GM21526 (cell line): ENCODE data around the gene IL17C.

Source experiments
- ATAC-seq: cut with Tn5 transposase; IDR thresholded peaks from one replicate; pipeline ENCODE4 v1.9.1; 2021; ENCODE audit warnings: moderate library complexity; ENCODE audit not compliant: unreplicated experiment, low FRiP score

The IL17C gene

GRCh38 chr16:88626646-88627045, 11.7 kb upstream of the IL17C start:
- no peak for ATAC-seq

GRCh38 chr16:88627531-88628411, 10.6 kb upstream of the IL17C start:
- no peak for ATAC-seq

GRCh38 chr16:88628512-88628974, 9.8 kb upstream of the IL17C start:
- ATAC-seq: no peak

- ATAC-seq: no peak
Measured at GRCh38 chr16:88629835-88630234, 8.5 kb upstream of the IL17C start.

DNA sequence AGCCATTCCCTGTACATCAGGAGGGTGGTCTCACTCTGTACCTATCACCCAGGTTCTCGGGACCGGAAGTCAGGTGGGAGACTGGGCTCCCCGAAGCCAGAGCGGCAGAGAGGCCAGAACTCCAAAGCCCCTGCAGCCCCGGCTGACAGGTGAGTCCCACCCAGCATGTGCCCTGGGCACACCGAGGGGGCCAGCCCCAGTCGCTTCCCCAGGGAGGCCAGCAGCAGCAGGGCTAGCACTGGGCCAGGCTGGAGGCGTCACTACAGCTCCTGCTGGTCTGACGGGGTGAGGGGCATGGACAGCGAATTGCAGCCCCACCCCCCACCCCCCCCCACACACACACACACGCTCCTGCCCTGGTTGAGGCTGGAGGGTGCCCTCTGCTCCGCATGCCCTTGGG, 7.9 kb upstream of the IL17C start:
- no peak for ATAC-seq

DNA sequence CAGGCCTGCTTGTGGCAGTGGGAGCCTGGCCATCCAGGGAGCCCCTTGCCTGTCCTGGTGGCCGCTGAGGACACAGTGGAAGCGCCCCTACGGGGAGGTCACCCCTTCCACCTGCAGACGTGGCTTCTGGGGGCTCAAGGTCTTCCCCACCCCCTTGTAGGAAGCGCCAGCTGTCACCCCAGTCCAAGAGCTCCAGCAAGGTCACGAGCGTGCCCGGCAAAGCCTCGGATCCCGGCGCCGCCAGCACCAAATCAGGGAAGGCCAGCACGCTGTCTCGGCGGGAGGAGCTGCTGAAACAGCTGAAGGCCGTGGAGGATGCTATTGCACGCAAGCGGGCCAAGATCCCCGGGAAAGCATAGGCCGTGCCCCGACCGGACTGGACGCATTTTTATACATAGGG, 7.4 kb upstream of the IL17C start:
- no peak for ATAC-seq

DNA sequence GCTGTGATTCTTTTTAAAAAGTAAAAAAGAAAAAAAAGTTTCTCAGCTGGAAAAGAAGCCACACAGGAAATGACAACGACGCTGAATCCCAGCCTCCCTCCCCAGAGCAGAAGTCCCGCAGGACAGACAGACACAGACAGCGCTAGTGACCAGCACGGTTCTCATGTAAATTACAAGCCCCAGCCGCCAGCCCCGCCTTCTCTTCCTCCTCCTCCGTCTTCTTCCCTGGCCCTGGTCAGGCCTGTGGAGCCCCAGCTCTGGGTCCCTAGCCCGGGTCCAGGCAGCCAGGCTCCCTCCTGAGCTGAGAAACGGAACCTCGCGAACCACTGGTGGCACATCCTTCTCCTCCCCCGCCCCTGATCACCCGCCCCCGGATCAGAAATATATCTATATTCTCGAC, 7.0 kb upstream of the IL17C start:
- no peak for ATAC-seq

DNA sequence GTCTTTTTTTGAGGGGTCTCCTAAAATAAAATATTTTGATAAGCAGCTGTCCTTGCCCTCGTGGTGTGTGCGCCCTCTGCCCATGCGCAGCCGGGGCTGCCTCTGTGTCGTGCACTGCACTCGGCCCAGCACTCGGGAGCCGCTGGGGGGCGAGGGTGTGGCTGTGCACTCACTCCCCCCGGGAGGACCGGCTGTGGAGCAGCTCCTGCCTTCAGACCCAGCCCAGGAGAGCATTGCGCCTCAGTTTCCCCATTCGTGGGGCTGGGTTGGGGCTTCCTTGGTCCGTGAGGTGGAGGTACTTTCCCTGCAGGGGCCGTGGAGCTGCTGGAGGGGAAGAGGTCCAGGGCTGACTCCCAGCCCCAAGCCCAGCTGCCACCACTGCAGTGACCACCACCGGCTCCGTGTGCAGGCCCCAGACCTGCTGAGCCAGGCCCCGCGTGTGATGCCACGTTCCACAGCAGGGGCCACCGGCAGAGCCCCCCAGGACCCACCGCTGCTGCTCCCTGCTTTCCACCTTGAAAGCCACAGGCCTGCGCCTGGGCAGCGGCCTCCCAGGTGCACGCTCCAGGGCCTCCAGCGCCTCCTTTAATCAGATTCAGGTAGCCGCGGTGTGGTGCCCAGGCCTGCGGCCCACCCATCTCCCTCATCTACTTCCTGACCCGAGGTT, 6.3 kb upstream of the IL17C start:
- no peak for ATAC-seq

DNA sequence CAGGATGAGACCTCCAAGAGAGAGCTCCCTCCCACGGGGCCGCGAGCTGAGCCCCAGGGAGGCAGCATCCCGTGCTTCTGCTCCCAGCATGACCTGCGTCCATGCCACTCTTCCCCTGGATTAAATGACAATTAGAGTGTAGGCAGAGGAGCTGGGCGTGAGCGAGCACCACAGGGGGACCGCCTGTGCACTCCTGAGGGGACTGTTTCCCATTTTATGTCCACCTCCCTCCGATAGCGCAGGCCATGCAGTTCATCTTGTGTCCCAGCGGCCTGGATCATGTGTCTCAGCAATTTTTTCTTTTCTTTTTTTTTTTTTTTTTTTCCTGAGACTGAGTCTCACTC, 5.8 kb upstream of the IL17C start:
- no peak for ATAC-seq

DNA sequence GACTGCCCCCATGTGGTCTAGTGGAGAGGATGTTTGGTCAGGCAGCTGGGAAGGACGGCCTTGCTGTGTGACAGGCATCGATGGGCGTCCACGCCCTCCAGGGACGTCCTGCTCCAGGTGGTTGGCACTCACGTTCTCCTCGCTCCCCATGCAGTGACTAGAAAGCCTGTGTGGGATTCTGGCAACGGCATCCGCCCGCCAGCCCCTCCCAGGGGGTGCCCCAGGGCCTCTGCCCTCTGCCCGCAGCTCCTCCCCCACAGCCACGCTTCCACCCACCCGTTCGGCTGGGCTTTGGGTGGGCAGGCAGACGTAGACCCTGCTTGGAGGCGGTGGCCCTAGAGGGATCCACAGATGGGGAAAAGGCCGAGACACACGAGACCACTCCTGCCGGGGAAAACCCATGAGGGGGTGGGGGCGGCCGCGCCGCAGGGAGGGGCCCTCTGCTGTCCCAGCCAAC, 4.7 kb upstream of the IL17C start:
- no peak for ATAC-seq

DNA sequence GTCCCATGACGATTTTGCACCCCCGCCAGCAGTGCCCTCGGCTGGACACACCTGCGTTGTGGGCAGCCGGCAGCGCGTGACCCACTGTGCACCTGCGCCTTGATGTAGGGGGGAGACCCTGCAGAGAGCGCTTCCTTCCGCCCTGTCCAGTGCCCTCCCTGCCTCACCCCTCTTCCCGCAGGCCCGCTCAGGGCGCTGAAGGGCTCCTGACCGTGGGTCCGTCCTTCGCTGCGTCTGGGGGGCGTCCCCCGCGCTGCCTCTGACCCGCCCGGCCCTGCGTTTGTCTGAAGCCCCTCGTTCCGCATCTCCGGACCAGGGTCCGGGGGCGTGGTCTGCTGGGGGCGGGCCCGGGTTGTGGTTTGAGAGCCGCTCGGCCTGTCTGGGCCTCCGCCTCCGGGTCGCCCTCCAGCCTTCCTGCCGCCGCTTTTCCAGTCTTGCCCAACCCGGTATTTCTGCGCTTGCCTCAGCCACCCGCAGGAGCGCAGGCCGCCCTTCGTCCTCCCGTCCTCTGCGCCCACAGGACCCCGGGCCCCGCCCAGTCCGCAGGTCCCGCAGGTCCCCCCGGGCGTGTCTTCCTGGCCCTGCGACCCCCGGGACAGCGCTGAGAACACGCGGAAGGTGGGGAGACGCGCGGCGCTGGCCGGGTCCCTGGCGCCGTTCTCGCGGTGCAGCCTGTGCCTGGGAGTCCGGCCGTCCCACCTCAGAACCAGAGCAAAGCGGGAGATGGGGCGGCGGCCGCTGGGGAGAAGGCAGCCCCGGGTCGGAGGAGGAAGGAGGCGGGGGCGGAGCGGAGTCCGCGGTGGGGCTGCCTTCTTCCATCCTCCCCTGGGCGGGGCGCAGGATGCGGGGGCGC, 4.0 kb upstream of the IL17C start:
- ATAC-seq: no peak

GRCh38 chr16:88634994-88635670, 3.2 kb upstream of the IL17C start:
- ATAC-seq: no peak

- ATAC-seq: no peak
Measured at GRCh38 chr16:88635671-88636319, 2.6 kb upstream of the IL17C start.

- no peak for ATAC-seq
Measured at GRCh38 chr16:88636488-88637265, 1.7 kb upstream of the IL17C start.

DNA sequence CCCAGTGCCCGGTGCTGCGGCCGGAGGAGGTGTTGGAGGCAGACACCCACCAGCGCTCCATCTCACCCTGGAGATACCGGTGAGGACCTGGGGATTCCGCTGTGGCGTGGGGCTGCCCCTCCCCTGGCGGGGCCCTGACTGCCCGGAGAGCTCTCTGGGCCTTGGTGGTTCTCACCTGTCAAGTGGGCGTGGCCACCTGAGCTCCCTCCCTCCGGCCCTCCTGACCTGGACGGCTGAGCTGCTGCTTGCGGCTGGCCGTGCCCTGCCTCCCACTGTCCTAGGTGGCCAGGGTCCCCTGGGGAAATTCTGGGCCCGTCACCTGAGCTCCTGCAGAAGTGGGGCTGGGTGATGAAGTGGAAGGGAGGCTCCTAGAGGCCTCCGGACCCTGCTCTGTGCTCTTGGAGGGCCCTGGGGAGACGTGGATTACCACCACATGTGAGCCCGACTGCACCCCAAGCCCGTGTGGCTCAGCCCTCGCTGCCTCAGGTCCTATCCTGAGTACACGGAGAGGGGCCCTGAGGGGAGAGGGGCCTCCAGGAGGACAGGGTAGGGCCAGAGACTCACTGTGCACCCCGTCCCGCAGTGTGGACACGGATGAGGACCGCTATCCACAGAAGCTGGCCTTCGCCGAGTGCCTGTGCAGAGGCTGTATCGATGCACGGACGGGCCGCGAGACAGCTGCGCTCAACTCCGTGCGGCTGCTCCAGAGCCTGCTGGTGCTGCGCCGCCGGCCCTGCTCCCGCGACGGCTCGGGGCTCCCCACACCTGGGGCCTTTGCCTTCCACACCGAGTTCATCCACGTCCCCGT, 1.1 kb downstream of the IL17C start:
- no peak for ATAC-seq

GRCh38 chr16:88640039-88640495, 1.7 kb downstream of the IL17C start:
- no peak for ATAC-seq

DNA sequence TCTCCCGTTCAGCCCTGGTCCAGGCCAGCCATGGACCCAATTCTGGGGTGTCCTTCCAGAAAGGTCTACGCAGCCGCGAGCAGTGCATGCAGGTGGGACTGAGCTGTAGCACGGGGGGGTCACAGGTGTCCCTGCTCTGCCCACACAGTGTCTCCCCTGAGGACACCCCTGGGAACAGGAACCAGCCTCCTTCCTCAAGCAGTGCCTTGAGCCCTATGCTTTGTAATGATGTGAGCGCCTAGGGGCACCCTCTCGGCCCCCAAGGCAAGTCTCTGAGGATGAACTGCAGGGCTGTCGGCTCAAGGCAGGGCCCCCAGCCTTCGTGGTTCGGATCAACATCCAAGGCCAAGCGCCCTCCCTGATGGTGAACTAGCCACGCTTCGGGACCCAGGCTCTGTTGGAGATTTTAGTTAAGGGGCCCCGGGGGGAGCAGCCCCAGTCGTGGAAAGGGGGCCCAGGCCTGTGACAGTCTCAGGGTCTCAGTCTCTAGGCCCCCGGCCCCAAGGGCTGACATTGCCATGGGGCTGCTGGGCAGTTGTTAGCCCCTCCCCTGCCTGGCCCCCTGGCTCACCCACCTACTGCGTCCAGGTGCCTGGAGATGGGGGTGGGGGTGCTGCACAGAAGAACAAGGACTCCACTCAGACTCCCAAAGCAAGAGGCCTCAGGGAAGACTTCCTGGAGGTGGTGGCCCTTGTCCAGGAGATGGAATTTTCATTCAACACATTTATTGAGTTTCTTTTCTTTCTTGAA, 2.3 kb downstream of the IL17C start:
- ATAC-seq: no peak
